Mesenteric fat pad (tissue), 1 donor: ENCODE measurements around the gene MYCBPAP. TPM values are rescaled to one million over a fixed set of nuclear protein-coding genes. Genes with fewer than 3 reads are reported as not detected.
"Not testable (repeated sequence)": the region's sequence is repeated elsewhere in the genome, so short reads cannot be mapped to it uniquely, and the experiment has no call there.

Experiments
- DNase-seq: peaks from one replicate; pipeline ENCODE4 v3.0.0-alpha.2; 2020; ENCODE audit warnings: low spot score
- total RNA-seq: library from RNA; stranded (reverse); fragmentation: NEBNext Ultra II Directional; extraction: Animal tissue kit (Norgen Biotek cat#: 25700); gene quantifications from one replicate; pipeline ENCODE4 v1.2.1, GENCODE V29; 2021
- donor health status: DM: yes; HTN: yes; CAD: no.

The MYCBPAP gene
- total RNA-seq, 1 donor from 2014 or later, result 0.61 TPM

DNA sequence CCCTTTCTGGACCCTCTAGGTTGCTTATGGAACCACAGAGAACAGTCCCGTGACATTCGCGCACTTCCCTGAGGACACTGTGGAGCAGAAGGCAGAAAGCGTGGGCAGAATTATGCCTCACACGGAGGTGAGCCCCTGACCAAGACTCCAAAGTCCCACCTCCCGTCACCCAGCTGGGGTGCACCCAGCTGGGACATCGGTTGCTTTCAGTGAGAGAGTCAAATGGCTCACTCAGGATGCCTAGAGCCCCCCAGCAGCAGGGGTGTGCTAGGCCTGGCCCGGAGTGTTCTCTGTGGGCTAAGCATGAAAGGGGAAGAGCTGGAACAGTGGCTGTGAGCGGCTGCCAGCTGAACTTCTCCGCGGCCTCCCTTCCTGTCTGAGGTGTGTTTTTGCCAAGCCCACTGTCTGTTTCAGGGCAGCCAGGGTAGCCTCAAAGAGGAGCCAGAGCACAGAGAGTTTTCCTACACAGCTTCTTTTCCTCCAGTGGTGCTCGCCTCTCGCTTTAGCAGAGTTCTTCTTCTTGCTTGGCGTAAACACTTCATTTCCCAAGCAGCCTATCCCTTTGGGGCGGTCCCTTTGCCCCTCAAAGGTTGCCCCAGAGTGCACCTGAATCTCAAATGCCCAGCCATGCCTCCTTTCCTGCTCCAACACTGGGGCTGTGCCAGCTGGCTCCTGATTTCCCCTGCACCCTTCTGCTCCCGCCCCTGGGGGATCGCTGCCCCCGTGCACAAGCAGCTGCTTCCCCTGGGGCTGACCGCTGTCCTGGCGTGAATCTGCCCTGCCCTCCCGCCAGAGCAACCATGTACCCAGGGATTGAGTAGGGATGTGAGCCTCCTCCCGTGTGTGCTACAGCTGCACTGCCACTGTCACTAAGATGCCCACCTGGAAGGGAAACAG, 37.0 kb upstream of the MYCBPAP start:
- no peak for DNase-seq

DNA sequence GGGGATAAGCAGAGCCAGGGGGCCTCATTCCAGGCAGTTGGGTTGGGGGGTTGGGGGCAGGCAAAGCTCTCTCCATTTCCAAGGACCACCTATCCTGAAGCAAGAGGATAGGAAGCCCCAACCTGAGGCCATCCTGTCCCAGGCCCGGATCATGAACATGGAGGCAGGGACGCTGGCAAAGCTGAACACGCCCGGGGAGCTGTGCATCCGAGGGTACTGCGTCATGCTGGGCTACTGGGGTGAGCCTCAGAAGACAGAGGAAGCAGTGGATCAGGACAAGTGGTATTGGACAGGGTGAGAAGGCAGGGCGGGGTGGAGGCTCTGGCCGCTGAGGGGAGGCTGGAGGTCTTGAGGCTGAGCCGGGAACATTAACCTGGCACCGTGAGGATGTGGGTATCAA, 36.0 kb upstream of the MYCBPAP start:
- no peak for DNase-seq

DNA sequence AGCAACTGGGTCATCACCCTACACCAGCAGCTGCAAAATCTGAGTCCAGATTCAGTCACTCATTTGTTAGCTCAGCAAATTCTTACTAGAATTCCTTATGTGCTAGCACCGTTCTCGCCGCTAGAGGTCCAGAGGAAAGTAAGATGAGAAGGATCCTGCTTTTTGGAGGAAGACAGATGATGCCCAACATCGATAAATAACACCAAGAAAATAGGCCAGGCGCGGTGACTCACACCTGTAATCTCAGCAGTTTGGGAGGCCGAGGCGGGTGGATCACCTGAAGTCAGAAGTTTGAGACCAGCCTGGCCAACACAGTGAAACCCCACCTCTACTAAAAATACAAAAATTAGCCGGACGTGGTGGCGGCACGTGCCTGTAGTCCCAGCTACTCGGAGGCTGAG, 35.5 kb upstream of the MYCBPAP start:
- not testable (repeated sequence) for DNase-seq

DNA sequence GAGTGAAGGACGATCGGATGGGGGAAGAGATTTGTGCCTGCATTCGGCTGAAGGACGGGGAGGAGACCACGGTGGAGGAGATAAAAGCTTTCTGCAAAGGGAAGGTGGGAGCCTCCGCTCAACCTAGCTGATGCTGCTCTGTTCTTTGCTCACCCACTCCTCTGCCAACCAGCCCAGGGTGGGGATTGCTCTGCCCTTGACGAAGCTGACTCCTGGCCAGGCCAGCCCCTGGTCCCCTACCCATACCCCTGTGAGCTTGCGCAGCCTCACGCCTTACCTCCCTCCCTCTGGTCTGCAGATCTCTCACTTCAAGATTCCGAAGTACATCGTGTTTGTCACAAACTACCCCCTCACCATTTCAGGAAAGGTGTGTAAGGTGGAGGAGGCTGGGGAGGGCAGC, 34.3 kb upstream of the MYCBPAP start:
- no peak for DNase-seq

DNA sequence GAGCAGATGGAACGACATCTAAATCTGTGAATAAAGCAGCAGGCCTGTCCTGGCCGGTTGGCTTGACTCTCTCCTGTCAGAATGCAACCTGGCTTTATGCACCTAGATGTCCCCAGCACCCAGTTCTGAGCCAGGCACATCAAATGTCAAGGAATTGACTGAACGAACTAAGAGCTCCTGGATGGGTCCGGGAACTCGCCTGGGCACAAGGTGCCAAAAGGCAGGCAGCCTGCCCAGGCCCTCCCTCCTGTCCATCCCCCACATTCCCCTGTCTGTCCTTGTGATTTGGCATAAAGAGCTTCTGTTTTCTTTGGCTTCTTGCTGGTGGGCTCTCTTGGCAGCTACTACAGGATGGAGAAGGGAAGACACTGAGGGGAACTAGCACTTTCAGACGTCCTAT, 33.7 kb upstream of the MYCBPAP start:
- no peak for DNase-seq

DNA sequence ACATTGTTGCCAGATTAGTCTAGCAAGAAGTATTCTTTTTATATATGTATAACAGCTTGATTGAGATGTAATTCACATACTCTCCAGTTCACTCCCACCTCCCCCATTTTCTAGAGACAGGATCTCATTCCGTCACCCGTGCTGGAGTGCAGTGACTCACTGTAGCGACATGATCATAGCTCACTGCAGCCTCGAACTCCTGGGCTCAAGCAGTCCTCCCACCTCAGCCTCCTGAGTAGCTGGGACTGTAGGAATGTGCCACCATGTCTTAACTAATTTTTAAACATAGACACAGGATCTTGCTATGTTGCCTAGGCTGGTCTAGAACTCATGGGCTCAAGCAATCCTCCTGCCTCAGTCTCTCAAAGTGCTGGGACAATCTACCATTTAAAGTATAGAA, 32.9 kb upstream of the MYCBPAP start:
- no peak for DNase-seq

DNA sequence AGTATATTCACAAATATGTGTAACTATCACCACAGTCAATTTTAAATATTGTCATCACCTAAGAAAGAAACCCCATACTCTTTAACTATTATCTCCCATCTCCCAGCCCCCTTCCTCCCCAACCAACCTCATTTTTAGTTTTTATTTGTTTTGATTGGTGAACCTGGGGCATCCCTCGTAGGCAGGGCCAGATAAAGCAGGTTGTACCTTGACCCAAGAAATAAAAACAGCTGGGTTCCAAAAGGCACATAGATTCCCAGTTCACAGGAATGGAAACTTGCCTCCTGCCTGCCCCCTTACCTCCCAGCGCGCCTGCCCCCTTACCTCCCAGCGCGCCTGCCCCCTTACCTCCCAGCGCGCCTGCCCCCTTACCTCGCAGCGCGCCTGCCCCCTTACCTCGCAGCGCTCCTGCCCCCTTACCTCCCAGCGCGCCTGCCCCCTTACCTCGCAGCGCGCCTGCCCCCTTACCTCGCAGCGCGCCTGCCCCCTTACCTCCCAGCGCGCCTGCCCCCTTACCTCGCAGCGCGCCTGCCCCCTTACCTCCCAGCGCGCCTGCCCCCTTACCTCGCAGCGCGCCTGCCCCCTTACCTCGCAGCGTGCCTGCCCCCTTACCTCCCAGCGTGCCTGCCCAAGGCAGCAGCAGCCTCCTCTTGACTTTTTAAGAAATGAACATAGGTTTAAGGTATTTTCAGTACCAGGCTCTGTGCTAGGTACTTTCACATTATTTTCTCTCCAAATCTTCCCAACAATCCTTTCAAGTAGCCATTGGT, 32.3 kb upstream of the MYCBPAP start:
- DNase-seq, result not testable (repeated sequence)

DNA sequence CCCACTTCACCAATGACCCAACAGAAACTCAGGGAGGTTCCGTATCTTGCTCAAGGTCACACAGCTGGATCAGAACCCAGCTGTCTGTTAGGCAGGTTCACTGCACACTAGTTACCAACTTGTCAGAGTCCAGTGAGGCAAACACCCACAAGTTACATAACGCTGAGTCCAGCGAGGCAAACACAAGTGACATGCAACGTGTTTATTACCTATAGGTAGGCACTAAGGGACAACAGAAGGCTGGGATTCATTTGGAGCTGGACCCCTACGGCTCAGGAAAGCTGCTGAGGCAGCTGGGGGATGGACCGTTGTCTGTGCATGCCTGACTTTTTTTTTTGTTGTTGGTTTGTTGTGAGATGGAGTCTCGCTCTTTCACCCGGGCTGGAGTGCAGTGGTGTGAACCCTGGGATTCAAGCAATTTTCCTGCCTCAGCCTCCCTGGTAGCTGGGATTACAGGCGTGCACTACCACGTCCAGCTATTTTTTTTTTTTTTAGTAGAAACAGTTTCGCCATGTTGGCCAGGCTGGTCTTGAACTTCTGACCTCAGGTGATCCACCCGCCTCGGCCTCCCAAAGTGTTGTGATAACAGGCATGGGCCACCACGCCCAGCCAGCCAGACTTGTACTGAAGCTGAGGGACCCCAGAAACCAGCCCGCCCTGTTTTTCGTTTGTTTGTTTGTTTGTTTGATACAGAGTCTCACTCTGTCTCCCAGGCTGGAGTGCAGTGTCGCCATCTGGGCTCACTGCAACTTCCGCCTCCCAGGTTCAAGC, 31.5 kb upstream of the MYCBPAP start:
- DNase-seq, result no peak

DNA sequence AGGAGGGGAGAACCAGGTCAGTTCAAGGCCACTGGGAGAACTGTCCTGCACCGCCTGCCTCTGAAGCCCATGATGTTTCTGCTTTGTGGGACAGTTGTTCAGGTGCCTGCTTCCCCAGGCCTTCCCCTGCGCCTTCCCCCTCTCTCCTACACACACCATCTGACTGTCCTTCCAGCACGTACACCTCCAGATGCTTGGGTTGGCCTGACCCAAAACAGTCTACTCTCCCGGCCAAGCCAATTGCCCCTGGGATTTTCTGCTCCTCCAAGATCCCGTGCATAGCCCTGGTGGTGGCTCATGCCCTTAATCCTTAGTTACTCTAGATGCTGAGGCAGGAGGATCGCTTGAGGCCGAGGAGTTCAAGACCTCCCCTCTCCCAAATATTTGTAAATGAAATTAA, 30.3 kb upstream of the MYCBPAP start:
- no peak for DNase-seq

DNA sequence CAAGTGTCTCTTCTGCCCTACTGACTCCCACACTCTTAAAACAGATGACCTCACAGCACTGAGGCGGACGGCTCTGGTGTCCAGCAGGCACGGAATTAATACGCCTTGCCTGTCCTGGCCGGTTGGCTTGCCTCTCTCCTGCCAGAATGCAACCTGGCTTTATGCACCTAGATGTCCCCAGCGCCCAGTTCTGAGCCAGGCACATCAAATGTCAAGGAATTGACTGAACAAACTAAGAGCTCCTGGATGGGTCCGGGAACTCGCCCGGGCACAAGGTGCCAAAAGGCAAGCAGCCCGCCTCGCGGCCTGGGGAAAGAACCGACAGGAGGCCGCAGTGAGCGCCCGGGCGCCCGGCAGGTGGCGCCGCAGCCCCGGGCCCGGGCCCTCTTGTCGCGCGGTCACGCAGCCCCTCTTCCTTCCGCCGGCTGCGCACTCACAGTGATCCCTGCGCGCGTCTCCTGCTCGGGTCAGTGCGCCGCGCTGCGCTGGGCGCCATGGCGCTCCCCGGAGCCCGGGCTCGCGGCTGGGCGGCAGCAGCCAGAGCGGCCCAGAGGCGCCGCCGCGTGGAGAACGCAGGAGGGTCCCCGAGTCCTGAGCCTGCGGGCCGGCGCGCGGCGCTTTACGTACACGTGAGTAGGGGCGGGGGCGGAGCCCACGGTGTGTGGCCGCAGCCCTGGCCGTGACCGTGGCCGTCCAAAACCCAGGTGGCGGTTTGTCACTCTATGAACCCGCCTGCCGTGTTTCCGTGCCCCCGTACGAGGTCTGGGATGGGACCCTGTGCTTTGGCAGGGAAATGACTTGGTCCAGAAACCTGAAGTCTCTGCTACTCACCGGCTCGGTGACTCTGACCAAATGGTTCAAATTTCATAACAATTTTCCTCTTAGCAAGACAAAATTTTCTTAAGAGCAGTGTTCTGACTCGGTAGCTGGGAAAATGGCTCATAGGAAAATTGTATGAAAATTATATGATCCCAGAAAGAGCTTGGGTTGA, 29.6 kb upstream of the MYCBPAP start, which contains the start of gene RSAD1:
Gene RSAD1 (plus strand): TSS at position 470 of the 991 bp plus-strand sequence. CDS start 25 bp downstream, at position 495.
- peak; percentile 94 for DNase-seq

DNA sequence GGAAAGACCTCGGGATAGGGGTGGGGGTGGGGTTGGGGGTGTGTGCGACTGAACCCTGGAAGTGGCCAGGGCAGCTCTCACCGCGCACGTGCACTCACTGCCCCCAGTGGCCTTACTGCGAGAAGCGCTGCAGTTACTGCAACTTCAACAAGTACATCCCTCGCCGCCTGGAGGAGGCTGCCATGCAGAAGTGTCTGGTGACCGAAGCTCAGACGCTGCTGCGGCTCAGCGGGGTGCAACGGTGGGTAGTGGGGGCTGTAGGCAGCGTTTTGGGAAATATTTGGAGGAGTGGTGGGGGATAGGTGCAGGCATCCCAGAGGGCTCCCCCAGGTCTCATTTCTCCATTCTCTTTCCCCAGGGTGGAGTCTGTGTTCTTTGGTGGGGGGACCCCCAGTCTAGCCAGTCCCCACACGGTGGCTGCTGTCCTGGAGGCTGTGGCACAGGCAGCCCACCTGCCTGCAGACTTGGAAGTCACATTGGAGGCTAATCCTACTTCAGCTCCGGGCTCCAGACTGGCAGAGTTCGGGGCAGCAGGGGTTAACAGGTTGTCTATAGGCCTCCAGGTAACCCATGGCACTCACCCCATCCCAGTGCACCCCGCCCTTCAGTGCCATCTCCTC, 28.6 kb upstream of the MYCBPAP start:
- no peak for DNase-seq

DNA sequence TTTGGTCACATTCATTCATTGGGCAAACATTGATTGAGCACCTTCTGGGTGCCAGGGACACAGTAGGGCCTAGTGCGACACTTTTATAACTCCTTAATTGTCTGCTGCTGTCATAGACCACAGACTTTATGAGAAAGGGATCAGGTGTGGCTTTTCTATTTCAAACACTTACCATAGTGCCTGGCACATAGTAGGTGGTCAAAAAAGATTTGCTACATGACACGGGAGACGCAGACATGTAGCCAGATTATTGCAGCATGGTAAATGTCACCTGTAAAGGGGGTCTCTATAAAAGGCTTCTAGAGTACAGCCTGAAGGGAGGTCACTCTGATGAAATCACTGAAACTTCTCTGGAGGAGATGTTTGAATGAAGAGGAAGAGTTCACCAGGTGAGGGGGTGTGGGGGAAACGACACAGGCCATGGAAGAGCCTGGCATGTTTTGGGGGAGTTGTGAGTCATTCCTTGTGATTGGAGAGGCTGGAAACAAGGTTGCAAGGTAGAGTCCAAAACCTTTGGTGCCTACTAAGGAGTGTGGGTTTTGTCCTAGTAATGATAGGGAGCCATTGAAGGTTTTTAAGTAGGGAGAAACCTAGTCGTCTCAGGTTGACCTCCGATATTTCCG, 28.0 kb upstream of the MYCBPAP start:
- DNase-seq, result no peak

DNA sequence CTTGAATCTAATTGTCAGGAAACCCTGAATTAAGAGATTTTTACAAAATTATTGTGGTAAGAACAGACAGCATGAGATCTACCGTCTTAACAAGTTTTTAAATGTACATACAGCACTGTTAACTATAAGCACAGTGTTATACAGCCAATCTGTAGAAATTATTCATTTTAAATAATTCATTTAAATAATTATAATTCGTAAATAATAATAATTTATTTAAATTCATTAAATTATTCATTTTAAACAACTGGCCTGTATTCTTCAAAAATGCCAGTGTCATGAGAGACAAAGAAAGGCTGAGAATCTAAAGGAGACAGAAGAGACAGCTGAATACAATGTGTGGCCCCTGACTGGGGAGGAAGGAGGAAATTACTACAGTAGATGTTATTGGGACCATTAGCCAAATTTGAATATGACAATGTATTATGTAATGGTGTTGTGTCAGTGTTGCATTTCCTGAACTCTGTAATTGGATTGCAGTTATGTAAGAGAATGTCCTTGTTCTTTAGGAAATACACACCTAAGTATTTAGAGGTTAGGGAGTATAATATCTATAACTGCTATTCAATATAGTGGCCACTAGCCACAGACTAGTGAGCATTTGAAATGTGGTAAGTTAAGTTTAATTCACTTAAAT, 27.3 kb upstream of the MYCBPAP start:
- DNase-seq, result no peak

DNA sequence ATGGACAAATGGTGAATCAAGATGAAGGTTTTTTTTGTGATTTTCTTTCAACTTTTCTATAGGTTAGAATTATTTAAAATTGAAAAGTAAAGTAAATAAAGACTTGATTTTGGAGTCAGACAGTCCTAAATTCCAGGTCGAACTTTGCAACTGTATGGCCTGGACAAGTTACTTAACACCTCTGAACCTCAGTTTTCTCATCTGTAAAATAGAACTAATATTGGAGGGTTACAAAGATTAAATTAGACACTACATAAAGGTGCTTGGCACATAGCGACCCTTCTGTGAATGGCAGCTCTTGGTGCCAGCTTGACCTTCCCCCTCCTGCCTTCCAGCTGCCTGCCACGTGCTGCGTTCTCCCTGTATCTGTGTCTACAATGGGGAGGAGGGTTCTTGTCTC, 26.6 kb upstream of the MYCBPAP start:
- no peak for DNase-seq

DNA sequence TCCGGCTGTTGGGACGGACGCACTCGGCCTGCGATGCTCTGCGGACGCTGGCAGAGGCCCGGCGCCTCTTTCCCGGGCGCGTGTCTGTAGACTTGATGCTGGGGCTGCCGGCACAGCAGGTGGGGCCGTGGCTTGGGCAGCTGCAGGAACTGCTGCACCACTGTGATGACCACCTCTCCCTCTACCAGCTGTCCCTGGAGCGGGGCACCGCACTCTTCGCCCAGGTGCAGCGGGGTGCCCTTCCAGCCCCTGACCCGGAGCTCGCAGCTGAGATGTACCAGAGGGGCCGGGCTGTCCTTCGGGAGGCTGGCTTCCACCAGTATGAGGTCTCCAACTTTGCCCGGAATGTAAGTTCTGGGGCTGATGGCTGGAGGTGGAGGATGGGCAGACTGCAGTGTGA, 26.1 kb upstream of the MYCBPAP start:
- DNase-seq, result no peak

DNA sequence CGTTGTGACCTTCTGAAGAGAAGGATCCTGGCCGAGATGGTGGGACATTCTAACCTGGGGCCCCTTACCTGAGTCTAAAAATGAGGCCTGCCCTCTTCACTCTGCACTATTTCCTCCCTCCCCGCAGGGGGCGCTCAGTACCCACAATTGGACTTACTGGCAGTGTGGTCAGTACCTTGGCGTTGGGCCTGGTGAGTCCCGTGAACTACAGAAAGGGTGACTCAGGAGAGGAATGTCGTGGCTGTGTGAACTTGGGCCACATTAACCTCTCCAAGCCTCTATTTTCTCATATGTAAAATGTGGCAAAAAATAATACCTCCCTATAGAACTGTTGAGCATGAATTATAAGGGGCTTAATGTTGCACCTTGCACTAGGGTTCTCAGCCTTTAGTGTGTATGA, 25.7 kb upstream of the MYCBPAP start:
- DNase-seq, result peak; percentile 96

DNA sequence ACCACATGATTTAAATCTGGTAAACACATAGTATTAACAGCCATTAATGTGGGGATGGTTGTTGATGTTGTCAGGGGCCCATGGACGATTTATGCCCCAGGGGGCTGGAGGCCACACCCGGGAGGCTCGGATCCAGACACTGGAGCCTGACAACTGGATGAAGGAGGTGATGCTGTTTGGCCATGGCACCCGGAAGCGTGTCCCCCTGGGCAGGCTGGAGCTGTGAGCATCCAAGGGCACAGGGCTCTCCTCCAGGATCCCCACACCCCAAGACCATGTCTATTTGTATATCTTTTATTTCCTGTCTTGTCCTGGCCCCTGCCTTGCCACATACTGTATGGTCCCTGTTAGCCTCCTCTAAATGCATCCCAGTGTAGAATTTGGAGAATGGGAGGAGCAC, 25.0 kb upstream of the MYCBPAP start:
- DNase-seq, result no peak

DNA sequence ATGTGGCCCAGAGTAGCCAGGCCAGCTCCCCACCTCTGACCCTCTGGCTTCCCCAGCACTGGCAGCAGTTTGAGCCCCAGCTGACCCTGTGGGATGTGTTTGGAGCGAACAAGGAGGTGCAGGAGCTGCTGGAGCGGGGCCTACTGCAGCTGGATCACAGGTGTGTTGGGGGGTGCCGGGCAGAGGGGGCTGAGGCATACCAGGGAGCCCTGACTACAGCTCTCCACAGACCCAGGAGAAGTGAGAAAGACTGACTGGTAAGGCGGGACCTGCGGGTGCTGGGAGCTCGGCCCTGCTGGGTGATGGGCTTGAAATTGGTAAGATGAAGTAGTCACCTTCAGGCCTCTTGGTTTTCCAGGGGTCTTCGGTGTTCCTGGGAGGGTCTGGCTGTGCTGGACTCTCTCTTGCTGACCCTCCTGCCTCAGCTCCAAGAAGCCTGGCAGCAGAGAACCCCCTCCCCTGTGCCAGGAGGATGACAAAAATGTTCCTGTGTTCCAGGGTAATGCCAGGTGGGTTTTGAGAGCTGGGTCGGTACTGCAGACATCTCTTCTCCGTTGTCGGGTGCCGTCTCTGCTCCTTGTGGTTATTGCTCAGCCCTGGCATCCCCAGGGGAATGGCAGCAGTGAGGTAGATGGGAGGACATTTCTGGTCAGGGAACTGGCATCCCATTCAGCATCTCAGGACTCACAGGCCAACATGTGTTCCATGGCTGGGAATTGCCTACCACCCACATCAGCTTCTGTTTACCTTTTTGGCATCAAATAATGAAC, 23.7 kb upstream of the MYCBPAP start:
- no peak for DNase-seq
